GM10847 (cell line): ENCODE results near the gene ULK1.

Experiments used
- POLR2A ChIP-seq: IDR thresholded peaks from 2 replicates; pipeline ENCODE4 v1.6.1; 2011; ENCODE audit not compliant: insufficient read length; ENCODE audit errors: extremely low read depth

The ULK1 gene

GRCh38 chr12:131949431-131950181 lies 55.2 kb downstream of the ULK1 start, which contains the start of gene EP400:
EP400 (plus strand) TSS chr12:131949942; CDS start chr12:131960620, 10,678 bp downstream.
- TF ChIP-seq POLR2A = peak; percentile 60

- no peak for TF ChIP-seq POLR2A
Measured at GRCh38 chr12:131950182-131950913, 55.9 kb downstream of the ULK1 start.

GRCh38 chr12:131959116-131959515 lies 64.7 kb downstream of the ULK1 start:
- no peak for TF ChIP-seq POLR2A

GRCh38 chr12:131959641-131960589 lies 65.5 kb downstream of the ULK1 start:
- TF ChIP-seq POLR2A = no peak

- TF ChIP-seq POLR2A = no peak
Measured at GRCh38 chr12:131962069-131962468, 67.6 kb downstream of the ULK1 start.

GRCh38 chr12:131963381-131963780 lies 69.0 kb downstream of the ULK1 start:
- no peak for TF ChIP-seq POLR2A

- TF ChIP-seq POLR2A = no peak
Measured at GRCh38 chr12:131965073-131965472, 70.7 kb downstream of the ULK1 start.

GRCh38 chr12:131971226-131971625 lies 76.8 kb downstream of the ULK1 start:
- TF ChIP-seq POLR2A = no peak
